GM12878 (cell line): ENCODE results near the gene MYO16. TPM values are rescaled to one million over a fixed set of nuclear protein-coding genes. Genes with fewer than 3 reads are reported as not detected.

Experiments
- ATAC-seq: fragments of 200-7000 bp; cut with Tn5 transposase; 3 replicates; pipeline ENCODE4 v1.9.1; 2020; ENCODE audit warnings: mild to moderate bottlenecking, moderate library complexity
- BruUV-seq: library from RNA; stranded (reverse); fragments of 400-500 nt; replicated peaks from 2 replicates; lab custom pipeline; 2021; lab: Mats Ljungman, UMichigan
- CTCF ChIA-PET: fragments of 300-600 bp; sonication (Branson Sonifier 250); formaldehyde crosslinking; extraction: SDS; loops from one replicate; lab custom pipeline; 2021; ENCODE audit warnings: inconsistent platforms; lab: Yijun Ruan, JAX
- POLR2A ChIA-PET: fragments of 350-600 bp; formaldehyde crosslinking; extraction: SDS; loops from one replicate; lab custom pipeline; 2021; ENCODE audit warnings: inconsistent platforms; lab: Charles Lee
- RAD21 ChIA-PET: fragments of 300-600 bp; sonication (Branson Sonifier 250); formaldehyde crosslinking; loops from one replicate; lab custom pipeline; 2023; ENCODE audit warnings: antibody characterized with exemption; ENCODE audit not compliant: unreplicated experiment; lab: Charles Lee
- SMC1A ChIA-PET: fragments of 300-600 bp; sonication (Branson Sonifier 250); formaldehyde crosslinking; loops from one replicate; lab custom pipeline; 2023; ENCODE audit not compliant: unreplicated experiment, uncharacterized antibody; lab: Charles Lee
- DNase-seq: peaks from one replicate; pipeline ENCODE4 v3.0.0-alpha.2; 2011; ENCODE audit warnings: low read depth, low spot score
- FAIRE-seq: peaks from 3 replicates; lab custom pipeline; 2011; peaks lifted over from hg19 to GRCh38; lab: Jason Lieb, UNC
- H2AFZ ChIP-seq: 2 replicates; pipeline ENCODE4 v1.6.0; 2011; ENCODE audit warnings: low read depth, low read length, control low read depth; ENCODE audit not compliant: control insufficient read depth
- H3K27ac ChIP-seq: 2 replicates; pipeline ENCODE4 v1.5.1; 2011; ENCODE audit warnings: control low read depth; ENCODE audit not compliant: control insufficient read depth, insufficient read depth
- H3K27me3 ChIP-seq, 2 experiments: replicated peaks in 1 of 2; 2 replicates each; pipeline versions ENCODE4 v1.6.0 to v1.6.1; 2011; ENCODE audit warnings: low read length in 1 of 2; ENCODE audit not compliant: control insufficient read depth in 2 of 2, insufficient read depth in 2 of 2
- H3K36me3 ChIP-seq, 2 experiments: 2 replicates each; pipeline ENCODE4 v1.5.1; 2011; ENCODE audit warnings: low read length in 1 of 2; ENCODE audit not compliant: control insufficient read depth in 2 of 2, insufficient read depth in 2 of 2
- H3K4me1 ChIP-seq: 2 replicates; pipeline ENCODE4 v1.6.1; 2011; ENCODE audit warnings: mild to moderate bottlenecking, low read length, moderate library complexity, mixed read lengths; ENCODE audit not compliant: control insufficient read depth, insufficient read depth
- H3K4me2 ChIP-seq: 2 replicates; pipeline ENCODE4 v1.6.0; 2011; ENCODE audit warnings: control low read depth; ENCODE audit not compliant: control insufficient read depth, insufficient read depth
- H3K4me3 ChIP-seq: fragments of 200-600 bp; sonication (generic); 2 replicates; pipeline ENCODE4 v1.5.1; 2016
- H3K79me2 ChIP-seq: 2 replicates; pipeline ENCODE4 v1.6.0; 2011; ENCODE audit warnings: low read length; ENCODE audit not compliant: control insufficient read depth, insufficient read depth
- H3K9ac ChIP-seq: 2 replicates; pipeline ENCODE4 v1.8.0; 2011; ENCODE audit warnings: low read length, control low read depth, mixed read lengths; ENCODE audit not compliant: control insufficient read depth, insufficient read depth
- H3K9me3 ChIP-seq: replicated peaks from 3 replicates; pipeline ENCODE4 v1.5.1; 2011; ENCODE audit warnings: mild to moderate bottlenecking, low read length; ENCODE audit not compliant: control insufficient read depth, insufficient read depth
- H4K20me1 ChIP-seq: 2 replicates; pipeline ENCODE4 v1.6.0; 2011; ENCODE audit not compliant: control insufficient read depth, insufficient read depth
- BHLHE40 ChIP-seq, 2 experiments: fragments of 450-650 bp in 1 of 2; IDR thresholded peaks; 2 replicates each; pipeline ENCODE4 v1.6.1; 2011 to 2017; ENCODE audit warnings: low read depth in 2 of 2, borderline replicate concordance in 1 of 2, improper control_type of control experiment in 1 of 2, low read length in 1 of 2, mild to moderate bottlenecking in 1 of 2
- CBX5 ChIP-seq: sonication (generic); IDR thresholded peaks from 2 replicates; pipeline ENCODE4 v1.6.1; 2016; ENCODE audit warnings: low read depth, moderate library complexity, mild to moderate bottlenecking, inconsistent platforms
- FOXK2 ChIP-seq: fragments of 450-650 bp; IDR thresholded peaks from 2 replicates; pipeline ENCODE4 v1.6.1; 2017; ENCODE audit warnings: mild to moderate bottlenecking, moderate library complexity
- JUNB ChIP-seq: IDR thresholded peaks from 2 replicates; pipeline ENCODE4 v1.6.1; 2016; ENCODE audit warnings: antibody characterized with exemption, mild to moderate bottlenecking
- NR2C1 ChIP-seq: fragments of 450-650 bp; IDR thresholded peaks from 2 replicates; pipeline ENCODE4 v1.6.1; 2017; ENCODE audit warnings: antibody characterized with exemption, mild to moderate bottlenecking, moderate library complexity
- PAX8 ChIP-seq: fragments of 450-650 bp; IDR thresholded peaks from 2 replicates; pipeline ENCODE4 v1.6.1; 2017; ENCODE audit warnings: mild to moderate bottlenecking, moderate library complexity
- in situ Hi-C: fragments of 300-500 bp; cut with MboI; formaldehyde crosslinking; loops from 9 replicates; pipeline ENCODE4 v1.14.3; 2018; ENCODE audit warnings: mixed read lengths
- intact Hi-C: fragments of 100-400 bp; cut with micrococcal nuclease; formaldehyde crosslinking; loops from one replicate; pipeline ENCODE4 v1.14.2; 2022; ENCODE audit not compliant: unreplicated experiment
- polyA plus RNA-seq, 11 experiments: library from polyadenylated mRNA; depleted of rRNA in 4 of 11; unstranded in 6 of 11; stranded (reverse) in 5 of 11; fragments of >200 nt; fragmentation: Nextera tagmentation in 4 of 11; fragmentation: Illumina TruSeq in 1 of 11; extraction: Ambion mirVana in 4 of 11; extraction: Trizol in 1 of 11; gene quantifications; 1 replicate in 1 of 11; 2 replicates in 10 of 11; pipeline versions ENCODE4 v1.2.1 to v1.2.3, GENCODE V29; 2011 to 2016; ENCODE audit warnings: inconsistent platforms in 2 of 11, missing spikeins in 2 of 11, low read depth in 1 of 11
- total RNA-seq, 4 experiments: library from RNA; depleted of rRNA in 3 of 4; stranded (reverse); fragments of >200 nt in 3 of 4; fragmentation: Illumina TruSeq in 1 of 4; extraction: Trizol in 1 of 4; gene quantifications; 2 replicates each; pipeline versions ENCODE4 v1.2.1 to v1.2.3, GENCODE V29; 2013 to 2021
- TF ChIP-seq, protein P1 (sequence below): fragments of 450-650 bp; IDR thresholded peaks from 2 replicates; pipeline ENCODE4 v1.6.1; 2017; ENCODE audit warnings: borderline replicate concordance
- TF ChIP-seq, protein P2 (sequence below): fragments of 450-650 bp; formaldehyde crosslinking; IDR thresholded peaks from 2 replicates; pipeline ENCODE4 v1.5.0; 2022; ENCODE audit warnings: mild to moderate bottlenecking, missing genetic modification characterization
- TF ChIP-seq, protein P3 (sequence below): fragments of 450-650 bp; IDR thresholded peaks from 2 replicates; pipeline ENCODE4 v1.6.1; 2016; ENCODE audit warnings: mild to moderate bottlenecking, moderate library complexity, borderline replicate concordance

Gene MYO16
- total and polyA plus RNA-seq, 10 of the 15 experiments (the other 5 are each of a cell fraction or from before 2014, with no cell fraction given), result under 0.01 to 1.7 (median 0.05) TPM; not detected in 4

DNA sequence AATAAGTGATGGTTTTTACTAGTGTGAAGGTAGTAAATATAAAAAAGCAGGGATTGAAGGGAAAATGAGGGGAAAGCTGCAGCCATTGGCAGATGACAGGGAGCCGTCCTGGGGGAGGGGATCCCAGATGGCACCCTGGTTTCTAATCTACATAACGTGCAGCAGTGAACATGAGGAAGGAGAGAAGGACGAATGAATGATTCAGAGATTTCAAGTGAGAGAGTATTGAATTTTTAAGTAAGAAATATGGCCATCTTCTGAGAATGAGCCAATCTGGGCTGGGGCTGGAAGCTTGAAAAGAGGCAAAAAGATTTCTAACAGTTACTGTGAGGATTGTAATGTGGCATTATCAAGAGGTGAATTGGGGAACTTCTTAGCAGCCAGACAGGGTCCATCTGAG lies 414.2 kb downstream of the MYO16 start (continued):
- TF ChIP-seq, protein P1, sequence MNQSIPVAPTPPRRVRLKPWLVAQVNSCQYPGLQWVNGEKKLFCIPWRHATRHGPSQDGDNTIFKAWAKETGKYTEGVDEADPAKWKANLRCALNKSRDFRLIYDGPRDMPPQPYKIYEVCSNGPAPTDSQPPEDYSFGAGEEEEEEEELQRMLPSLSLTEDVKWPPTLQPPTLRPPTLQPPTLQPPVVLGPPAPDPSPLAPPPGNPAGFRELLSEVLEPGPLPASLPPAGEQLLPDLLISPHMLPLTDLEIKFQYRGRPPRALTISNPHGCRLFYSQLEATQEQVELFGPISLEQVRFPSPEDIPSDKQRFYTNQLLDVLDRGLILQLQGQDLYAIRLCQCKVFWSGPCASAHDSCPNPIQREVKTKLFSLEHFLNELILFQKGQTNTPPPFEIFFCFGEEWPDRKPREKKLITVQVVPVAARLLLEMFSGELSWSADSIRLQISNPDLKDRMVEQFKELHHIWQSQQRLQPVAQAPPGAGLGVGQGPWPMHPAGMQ, result no peak
- TF ChIP-seq, protein P2, sequence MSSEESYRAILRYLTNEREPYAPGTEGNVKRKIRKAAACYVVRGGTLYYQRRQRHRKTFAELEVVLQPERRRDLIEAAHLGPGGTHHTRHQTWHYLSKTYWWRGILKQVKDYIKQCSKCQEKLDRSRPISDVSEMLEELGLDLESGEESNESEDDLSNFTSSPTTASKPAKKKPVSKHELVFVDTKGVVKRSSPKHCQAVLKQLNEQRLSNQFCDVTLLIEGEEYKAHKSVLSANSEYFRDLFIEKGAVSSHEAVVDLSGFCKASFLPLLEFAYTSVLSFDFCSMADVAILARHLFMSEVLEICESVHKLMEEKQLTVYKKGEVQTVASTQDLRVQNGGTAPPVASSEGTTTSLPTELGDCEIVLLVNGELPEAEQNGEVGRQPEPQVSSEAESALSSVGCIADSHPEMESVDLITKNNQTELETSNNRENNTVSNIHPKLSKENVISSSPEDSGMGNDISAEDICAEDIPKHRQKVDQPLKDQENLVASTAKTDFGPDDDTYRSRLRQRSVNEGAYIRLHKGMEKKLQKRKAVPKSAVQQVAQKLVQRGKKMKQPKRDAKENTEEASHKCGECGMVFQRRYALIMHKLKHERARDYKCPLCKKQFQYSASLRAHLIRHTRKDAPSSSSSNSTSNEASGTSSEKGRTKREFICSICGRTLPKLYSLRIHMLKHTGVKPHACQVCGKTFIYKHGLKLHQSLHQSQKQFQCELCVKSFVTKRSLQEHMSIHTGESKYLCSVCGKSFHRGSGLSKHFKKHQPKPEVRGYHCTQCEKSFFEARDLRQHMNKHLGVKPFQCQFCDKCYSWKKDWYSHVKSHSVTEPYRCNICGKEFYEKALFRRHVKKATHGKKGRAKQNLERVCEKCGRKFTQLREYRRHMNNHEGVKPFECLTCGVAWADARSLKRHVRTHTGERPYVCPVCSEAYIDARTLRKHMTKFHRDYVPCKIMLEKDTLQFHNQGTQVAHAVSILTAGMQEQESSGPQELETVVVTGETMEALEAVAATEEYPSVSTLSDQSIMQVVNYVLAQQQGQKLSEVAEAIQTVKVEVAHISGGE, result no peak
- TF ChIP-seq NR2C1, result no peak
- no peak for TF ChIP-seq CBX5

DNA sequence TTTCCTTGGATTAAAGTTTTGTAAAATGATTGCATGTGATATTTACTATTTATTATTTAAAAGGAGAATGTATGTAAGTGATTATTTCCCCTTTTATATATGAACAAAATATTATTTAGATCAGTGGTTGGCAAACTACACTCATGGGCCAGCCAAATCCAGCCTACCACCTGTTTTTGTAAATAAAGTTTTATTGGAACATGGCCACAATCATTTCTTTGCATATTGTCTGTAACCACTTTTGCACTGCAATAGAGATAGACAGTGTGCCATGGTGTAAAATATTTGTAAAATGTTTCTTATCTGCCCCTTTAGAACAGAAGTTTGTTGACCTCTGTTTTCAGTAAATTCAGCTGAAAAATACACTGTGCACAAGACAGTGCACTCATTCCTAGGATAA lies 426.4 kb downstream of the MYO16 start:
- H3K9me3 ChIP-seq, result no peaks in the 10 kb centered on the region
- TF ChIP-seq FOXK2 (no peak), BHLHE40 (IDR thresholded peaks at IDR 0.05; ENCODE audit: borderline replicate concordance in 1 of 2, low read depth in 2 of 2, low read length in 1 of 2) (no peak), PAX8 (no peak), JUNB (no peak)
- TF ChIP-seq, protein P3, sequence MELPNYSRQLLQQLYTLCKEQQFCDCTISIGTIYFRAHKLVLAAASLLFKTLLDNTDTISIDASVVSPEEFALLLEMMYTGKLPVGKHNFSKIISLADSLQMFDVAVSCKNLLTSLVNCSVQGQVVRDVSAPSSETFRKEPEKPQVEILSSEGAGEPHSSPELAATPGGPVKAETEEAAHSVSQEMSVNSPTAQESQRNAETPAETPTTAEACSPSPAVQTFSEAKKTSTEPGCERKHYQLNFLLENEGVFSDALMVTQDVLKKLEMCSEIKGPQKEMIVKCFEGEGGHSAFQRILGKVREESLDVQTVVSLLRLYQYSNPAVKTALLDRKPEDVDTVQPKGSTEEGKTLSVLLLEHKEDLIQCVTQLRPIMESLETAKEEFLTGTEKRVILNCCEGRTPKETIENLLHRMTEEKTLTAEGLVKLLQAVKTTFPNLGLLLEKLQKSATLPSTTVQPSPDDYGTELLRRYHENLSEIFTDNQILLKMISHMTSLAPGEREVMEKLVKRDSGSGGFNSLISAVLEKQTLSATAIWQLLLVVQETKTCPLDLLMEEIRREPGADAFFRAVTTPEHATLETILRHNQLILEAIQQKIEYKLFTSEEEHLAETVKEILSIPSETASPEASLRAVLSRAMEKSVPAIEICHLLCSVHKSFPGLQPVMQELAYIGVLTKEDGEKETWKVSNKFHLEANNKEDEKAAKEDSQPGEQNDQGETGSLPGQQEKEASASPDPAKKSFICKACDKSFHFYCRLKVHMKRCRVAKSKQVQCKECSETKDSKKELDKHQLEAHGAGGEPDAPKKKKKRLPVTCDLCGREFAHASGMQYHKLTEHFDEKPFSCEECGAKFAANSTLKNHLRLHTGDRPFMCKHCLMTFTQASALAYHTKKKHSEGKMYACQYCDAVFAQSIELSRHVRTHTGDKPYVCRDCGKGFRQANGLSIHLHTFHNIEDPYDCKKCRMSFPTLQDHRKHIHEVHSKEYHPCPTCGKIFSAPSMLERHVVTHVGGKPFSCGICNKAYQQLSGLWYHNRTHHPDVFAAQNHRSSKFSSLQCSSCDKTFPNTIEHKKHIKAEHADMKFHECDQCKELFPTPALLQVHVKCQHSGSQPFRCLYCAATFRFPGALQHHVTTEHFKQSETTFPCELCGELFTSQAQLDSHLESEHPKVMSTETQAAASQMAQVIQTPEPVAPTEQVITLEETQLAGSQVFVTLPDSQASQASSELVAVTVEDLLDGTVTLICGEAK, result peak; percentile 51; the same call in 1 of the 2 replicates
- no TSS peak for BruUV-seq
- DNase-seq, result no peak
- intact Hi-C loops, result no loop called here
- no peak overlapping the region for H3K9ac ChIP-seq
- no peaks in the 10 kb centered on the region for H3K79me2 ChIP-seq
- no peak for ATAC-seq
- H2AFZ ChIP-seq, result no peak overlapping the region
- no peaks in the 10 kb centered on the region for H3K4me1 ChIP-seq
- SMC1A ChIA-PET, result no interaction called here
- no peaks in the 10 kb centered on the region for H4K20me1 ChIP-seq
- RAD21 ChIA-PET, result no interaction called here
- no peak overlapping the region for H3K27ac ChIP-seq
- POLR2A ChIA-PET, result no interaction called here
- no peaks in the 10 kb centered on the region for H3K27me3 ChIP-seq
- FAIRE-seq, result no peak
- no peaks in the 10 kb centered on the region for H3K36me3 ChIP-seq
- in situ Hi-C loops, result no loop called here
- CTCF ChIA-PET, result no interaction called here
- H3K4me3 ChIP-seq, result no peak overlapping the region
- H3K4me2 ChIP-seq, result no peak overlapping the region
